IPS-15b (cell line): ENCODE measurements around the gene ECI1.
A peak's percentile ranks its signal among the peaks of the same experiment; 100 is the strongest.

Experiments used
- H3K27me3 ChIP-seq: one replicate; pipeline ENCODE4 v1.6.1; 2013; ENCODE audit warnings: low read length; ENCODE audit not compliant: control insufficient read depth, insufficient read depth
- H3K36me3 ChIP-seq: one replicate; pipeline ENCODE4 v1.6.1; 2013; ENCODE audit warnings: low read length; ENCODE audit not compliant: control insufficient read depth, insufficient read depth
- H3K4me1 ChIP-seq: one replicate; pipeline ENCODE4 v1.6.1; 2013; ENCODE audit warnings: mild to moderate bottlenecking, low read length; ENCODE audit not compliant: control insufficient read depth, insufficient read depth
- H3K4me3 ChIP-seq: one replicate; pipeline ENCODE4 v1.5.1; 2013; ENCODE audit warnings: low read depth, low read length
- H3K9ac ChIP-seq: one replicate; pipeline ENCODE4 v1.6.1; 2013; ENCODE audit warnings: low read depth, mild to moderate bottlenecking, low read length
- H3K9me3 ChIP-seq: one replicate; pipeline ENCODE4 v1.6.1; 2013; ENCODE audit warnings: mild to moderate bottlenecking, low read length; ENCODE audit not compliant: control insufficient read depth, insufficient read depth

ECI1 gene, protein sequence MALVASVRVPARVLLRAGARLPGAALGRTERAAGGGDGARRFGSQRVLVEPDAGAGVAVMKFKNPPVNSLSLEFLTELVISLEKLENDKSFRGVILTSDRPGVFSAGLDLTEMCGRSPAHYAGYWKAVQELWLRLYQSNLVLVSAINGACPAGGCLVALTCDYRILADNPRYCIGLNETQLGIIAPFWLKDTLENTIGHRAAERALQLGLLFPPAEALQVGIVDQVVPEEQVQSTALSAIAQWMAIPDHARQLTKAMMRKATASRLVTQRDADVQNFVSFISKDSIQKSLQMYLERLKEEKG

DNA sequence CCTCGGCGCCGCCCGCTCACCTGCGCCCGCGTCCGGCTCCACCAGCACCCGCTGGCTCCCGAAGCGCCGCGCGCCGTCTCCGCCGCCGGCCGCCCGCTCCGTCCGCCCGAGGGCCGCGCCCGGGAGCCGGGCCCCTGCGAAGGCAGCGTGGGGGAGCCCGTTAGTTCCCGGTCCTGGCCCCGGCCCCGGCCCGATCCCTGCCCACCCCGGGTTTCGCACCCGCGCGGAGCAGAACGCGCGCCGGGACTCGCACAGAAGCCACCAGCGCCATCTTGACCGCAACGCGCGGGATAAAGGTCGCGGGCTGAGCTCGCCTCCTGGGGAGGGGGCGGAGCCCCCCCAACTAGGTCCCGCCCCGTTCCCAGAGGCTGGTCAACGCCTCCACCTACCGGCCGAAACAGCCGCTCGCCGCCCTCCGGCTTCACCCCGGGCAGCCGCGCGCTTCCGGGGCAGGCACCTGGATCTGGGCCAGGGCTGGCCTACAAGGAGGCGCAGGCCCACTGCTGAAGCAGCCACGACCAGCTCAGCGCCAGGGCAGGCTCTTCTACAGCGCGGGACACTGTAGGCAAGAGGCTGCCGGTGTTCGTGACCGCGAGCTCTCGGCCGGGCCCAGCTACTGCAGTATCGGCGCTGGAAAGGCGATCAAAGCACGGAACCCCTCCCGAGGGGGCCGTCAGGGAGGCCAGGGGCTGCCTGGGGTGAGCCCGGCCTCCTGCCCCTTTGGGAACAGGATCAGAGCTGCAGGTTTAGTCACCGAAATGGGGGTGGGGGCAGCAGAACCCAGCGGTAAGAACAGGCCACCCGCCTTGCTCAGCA, at the start of gene ECI1:
TSS of gene ECI1 (minus strand) at position 292 of the 816 bp plus-strand sequence. CDS start at position 271, 21 bp downstream.
- Histone ChIP-seq H3K4me1 (peaks cover 8% of the 10 kb centered on the region), H3K27me3 (no peaks in the 10 kb centered on the region), H3K36me3 (peaks cover 40% of the 10 kb centered on the region), H3K9ac (peak within 1 kb of the TSS; percentile 83), H3K4me3 (peak within 1 kb of the TSS; percentile 77), H3K9me3 (no peaks in the 10 kb centered on the region)

DNA sequence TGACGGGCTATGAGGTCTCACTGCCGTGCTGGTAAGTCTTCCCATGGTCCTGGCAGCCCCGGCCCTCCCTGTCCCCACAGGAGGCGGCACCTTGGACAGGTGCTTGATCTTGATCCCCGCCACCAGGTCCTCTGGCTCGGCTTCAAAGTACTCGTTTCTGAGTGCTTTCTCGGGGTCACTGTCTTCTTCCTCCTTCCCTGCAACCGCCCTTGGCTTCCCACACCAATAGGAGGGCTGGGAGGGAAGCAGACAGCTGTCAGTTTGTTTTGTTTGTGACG, 48.5 kb upstream of the ECI1 start:
- Histone ChIP-seq H3K9ac (no peak overlapping the region), H3K9me3 (no peaks in the 10 kb centered on the region), H3K4me3 (no peak overlapping the region), H3K27me3 (no peaks in the 10 kb centered on the region), H3K4me1 (no peaks in the 10 kb centered on the region), H3K36me3 (no peaks in the 10 kb centered on the region)

DNA sequence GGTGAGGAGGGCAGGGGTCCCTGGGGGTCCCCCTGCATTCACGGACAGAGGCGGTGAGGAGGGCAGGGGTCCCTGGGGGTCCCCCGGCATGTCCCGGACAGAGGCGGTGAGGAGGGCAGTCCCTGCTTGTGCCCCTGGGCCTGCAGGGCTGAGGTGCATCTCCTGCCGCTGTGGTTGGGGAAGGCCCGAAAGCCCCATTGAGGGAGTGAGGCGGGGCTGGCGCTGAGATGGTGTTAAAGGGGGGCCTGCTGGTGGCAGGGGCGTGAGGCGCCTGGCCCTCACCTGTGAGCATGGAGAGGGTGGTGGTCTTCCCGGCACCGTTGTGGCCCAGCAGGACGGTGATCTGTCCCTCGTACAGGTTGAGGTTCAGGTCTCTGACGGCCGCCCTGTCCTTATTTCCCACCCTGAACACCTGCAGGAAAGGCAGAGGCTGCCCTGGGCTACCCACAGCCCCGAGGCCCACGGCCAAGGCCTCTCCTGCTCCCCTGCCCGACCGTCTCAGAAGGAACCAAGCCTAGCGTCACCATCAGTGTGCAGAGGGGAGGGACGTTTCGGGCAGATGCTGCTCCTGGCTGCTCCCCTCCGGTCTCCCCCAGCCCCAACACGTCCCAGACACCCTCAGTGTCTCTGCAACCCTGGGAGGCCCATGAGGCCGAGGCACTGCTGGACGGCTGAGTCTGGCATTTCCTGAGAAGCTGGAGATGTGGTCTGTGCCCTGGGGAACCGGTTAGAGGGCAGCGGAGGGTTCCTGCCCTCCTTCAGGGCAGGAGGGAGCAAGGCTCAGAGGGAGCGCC, 47.9 kb upstream of the ECI1 start:
- Histone ChIP-seq H3K36me3 (no peaks in the 10 kb centered on the region), H3K9me3 (no peaks in the 10 kb centered on the region), H3K9ac (no peak overlapping the region), H3K27me3 (no peaks in the 10 kb centered on the region), H3K4me1 (no peaks in the 10 kb centered on the region), H3K4me3 (no peak overlapping the region)

DNA sequence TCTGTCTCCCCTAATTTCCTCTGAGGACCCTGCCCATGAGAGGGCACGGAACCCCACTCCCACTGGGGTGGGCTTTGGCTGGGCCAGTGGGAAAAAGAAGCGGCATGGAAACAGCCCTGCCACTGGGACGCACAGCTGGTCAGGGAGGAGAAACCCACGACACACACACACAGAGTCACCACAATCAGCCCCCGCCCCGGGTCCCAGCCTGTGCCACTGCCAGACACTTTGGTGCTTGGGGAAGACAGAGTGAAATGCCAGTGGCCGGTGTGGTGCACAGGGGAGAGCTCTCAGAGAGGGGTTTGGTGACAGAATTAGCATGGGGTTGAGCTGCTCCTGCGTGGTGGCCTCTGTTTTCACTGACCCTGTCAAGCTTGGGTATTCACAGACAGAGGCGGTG, 47.2 kb upstream of the ECI1 start:
- Histone ChIP-seq H3K9ac (no peak overlapping the region), H3K4me3 (no peak overlapping the region), H3K9me3 (no peaks in the 10 kb centered on the region), H3K4me1 (no peaks in the 10 kb centered on the region), H3K36me3 (no peaks in the 10 kb centered on the region), H3K27me3 (no peaks in the 10 kb centered on the region)

DNA sequence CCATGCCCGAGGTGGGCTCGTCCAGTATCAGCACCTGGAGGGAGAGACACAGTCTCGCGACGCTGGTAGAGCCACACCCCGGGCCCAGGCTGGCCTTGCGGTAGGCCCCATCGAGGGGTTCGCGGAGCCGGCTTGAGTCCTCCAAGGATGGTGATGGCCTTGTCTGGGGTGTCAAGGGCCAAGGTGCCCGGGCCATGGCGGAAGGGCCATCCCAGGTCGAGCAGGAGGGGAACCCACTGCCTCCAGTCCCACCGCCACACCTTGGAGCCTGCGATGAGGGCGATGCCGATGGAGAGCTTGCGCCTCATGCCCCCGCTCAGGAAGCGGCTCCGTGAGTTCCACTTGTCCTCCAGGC, 46.1 kb upstream of the ECI1 start:
- Histone ChIP-seq H3K9ac (no peak overlapping the region), H3K9me3 (no peaks in the 10 kb centered on the region), H3K4me3 (no peak overlapping the region), H3K4me1 (no peaks in the 10 kb centered on the region), H3K27me3 (no peaks in the 10 kb centered on the region), H3K36me3 (no peaks in the 10 kb centered on the region)

DNA sequence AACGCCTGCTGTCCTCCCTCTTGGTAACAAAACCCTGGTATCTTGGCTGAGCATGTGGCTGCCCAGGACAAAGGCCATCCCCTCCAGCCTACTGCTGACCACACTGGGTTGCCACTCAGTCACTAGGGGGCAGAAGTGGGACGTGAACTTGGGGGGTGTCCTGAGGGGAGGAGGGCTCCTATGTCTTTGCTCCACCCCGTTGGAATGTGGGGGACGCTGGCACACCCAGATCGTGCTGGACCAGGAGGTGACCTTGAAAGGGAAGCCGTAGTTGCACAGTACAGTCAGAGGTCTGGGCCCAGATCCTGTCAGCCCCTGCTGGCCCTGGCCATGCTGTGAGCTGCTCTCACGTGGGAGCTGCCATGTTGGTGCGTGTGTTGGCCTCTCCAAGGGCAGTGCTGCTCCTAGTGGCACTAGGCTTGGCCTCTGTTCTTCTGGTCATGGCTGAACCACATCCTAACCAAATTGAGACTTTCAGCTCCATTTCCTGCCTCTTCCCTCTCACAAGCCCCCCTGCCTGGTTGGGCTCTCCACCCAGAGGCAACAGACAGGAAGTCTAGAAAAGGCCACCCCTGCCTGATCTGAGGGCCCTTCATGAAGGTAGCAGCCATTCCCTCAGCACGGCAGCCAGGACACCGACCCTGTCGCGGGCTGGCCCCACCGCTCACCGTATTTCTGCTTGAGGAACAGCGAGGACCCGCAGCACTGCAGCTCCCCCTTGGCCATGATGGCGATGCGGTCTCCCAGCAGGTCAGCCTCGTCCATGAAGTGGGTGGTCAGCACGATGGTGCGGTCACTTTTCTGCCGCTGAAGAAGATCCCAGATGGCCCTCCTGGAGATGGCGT, 45.5 kb upstream of the ECI1 start:
- H3K9ac ChIP-seq: no peak overlapping the region

DNA sequence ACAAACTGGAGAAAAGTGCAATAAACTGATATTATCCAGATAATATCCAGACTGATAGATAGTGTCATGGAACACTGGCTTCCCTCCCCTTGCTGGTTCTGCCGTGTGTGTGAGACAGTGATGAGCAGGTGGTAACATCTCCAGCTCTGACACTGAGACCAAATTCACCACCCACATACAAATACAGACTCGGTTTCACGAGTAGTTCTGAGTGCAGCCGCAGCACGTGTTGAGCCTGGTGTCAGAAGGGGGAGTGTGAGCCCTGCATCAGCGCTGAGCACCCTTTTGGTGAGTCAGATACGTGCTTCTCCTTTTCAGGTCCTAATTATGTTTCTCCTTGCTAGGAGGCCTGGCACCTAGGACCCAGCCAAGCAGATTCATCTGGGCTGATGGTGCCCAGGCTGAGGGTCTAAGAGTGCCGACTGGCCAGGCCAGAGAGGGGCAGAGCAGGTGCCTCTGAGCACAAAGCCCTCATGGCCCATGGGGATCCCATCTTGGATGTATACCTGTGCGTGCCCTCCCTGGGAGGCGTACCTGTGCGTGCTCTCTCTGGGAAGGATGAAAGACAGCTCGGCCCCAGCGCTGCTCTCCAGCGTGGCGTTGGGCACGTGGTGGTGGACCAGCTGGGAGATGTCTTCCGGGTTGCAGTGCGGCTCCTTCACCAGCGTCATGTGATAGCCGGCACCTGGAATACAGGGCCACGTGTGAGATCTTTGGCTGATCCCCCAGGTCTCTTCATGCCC, 43.8 kb upstream of the ECI1 start:
- H3K36me3 ChIP-seq: no peaks in the 10 kb centered on the region
- no peaks in the 10 kb centered on the region for H3K27me3 ChIP-seq
- no peaks in the 10 kb centered on the region for H3K4me1 ChIP-seq
- H3K9me3 ChIP-seq: no peaks in the 10 kb centered on the region
- H3K4me3 ChIP-seq: no peak overlapping the region
- no peak overlapping the region for H3K9ac ChIP-seq

More for the DNA sequence above, 45.5 kb upstream of the ECI1 start:
- no peaks in the 10 kb centered on the region for H3K4me1 ChIP-seq
- no peaks in the 10 kb centered on the region for H3K27me3 ChIP-seq
- no peaks in the 10 kb centered on the region for H3K36me3 ChIP-seq
- no peaks in the 10 kb centered on the region for H3K9me3 ChIP-seq
- H3K4me3 ChIP-seq: no peak overlapping the region

DNA sequence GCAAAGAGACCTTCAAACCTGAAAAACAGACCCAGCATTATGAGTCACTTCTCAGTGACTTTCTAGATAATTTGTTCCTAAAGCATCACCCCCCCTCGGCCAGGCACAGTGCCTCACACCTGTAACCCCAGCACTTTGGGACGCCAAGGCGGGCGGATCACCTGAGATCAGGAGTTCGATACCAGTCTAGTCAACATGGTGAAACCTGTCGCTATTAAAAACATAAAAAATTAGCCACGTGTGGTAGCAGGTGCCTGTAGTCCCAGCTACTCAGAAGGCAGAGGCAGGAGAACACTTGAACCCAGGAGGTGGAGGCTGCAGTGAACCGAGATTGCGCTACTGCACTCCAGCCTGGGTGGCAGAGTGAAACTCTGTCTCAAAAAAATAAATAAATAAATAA, 40.8 kb upstream of the ECI1 start:
- no peaks in the 10 kb centered on the region for H3K4me1 ChIP-seq
- H3K9ac ChIP-seq: no peak overlapping the region
- no peak overlapping the region for H3K4me3 ChIP-seq
- no peaks in the 10 kb centered on the region for H3K27me3 ChIP-seq
- no peaks in the 10 kb centered on the region for H3K9me3 ChIP-seq
- no peaks in the 10 kb centered on the region for H3K36me3 ChIP-seq

DNA sequence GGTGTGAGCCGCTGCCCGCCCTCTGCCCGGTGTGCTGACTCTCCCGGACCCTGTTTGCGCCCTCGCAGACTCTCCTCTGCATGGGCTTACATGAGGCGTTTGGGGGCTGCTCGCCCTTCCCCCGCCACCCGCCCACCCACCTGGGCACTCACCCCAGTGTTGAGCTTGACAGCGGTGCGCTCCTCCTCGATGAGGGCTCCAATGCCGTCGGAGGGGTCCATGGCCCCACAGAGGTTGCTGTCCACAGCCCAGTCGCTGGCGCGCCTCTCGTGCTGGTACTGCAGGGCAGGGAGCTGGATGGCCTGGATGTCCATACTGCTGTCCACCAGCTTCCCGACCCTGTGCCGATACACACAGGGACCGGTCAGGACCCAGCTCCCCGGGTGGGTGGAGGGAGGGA, 37.9 kb upstream of the ECI1 start:
- Histone ChIP-seq H3K36me3 (no peaks in the 10 kb centered on the region), H3K9ac (no peak overlapping the region), H3K4me1 (no peaks in the 10 kb centered on the region), H3K27me3 (no peaks in the 10 kb centered on the region), H3K9me3 (no peaks in the 10 kb centered on the region), H3K4me3 (no peak overlapping the region)

DNA sequence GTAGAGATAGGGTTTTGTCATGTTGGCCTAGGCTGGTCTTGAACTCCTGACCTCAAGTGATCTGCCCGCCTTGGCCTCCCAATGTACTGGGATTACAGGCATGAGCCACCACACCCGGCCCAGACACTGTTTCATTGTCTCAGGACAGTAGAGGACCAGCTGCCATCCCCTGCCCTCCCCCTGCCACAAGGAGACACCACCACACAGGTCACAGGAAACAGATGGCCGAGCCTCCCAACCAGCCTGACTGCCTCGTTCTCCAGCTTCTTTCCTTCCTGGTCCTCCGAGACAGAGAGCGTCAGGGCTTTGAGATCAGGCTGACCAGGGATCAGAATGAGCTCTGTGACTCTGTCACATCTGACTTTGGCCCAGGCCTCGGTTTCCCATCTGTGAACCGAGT, 37.3 kb upstream of the ECI1 start:
- Histone ChIP-seq H3K36me3 (no peaks in the 10 kb centered on the region), H3K9ac (no peak overlapping the region), H3K4me1 (no peaks in the 10 kb centered on the region), H3K9me3 (no peaks in the 10 kb centered on the region), H3K4me3 (no peak overlapping the region), H3K27me3 (no peaks in the 10 kb centered on the region)
